Measurements from ENCODE around the gene P2RY1. TPM values are rescaled to one million over a fixed set of nuclear protein-coding genes. Genes with fewer than 3 reads are reported as not detected.

P2RY1 gene
- total and polyA plus RNA-seq, 2 of the 4 experiments (the other 2 are of a cell fraction): not detected

GRCh38 chr3:152823781-152824180 is 11.2 kb upstream of the P2RY1 start:
- Histone ChIP-seq H3K56ac (ENCODE audit: extremely low read depth, insufficient read depth, low read length) (no peak overlapping the region), H2AK9ac (replicated peaks; ENCODE audit: low read depth, low read length, poor library complexity) (no peak overlapping the region), H3K9me3 (ENCODE audit: control insufficient read depth, insufficient read depth, low read length) (no peaks in the 10 kb centered on the region), H3K4me3 (ENCODE audit: insufficient read depth, low read depth, low read length) (no peak overlapping the region), H3K27ac (ENCODE audit: insufficient read depth, low read length) (no peak overlapping the region), H3K27me3 (ENCODE audit: control insufficient read depth, insufficient read depth, low read length) (no peaks in the 10 kb centered on the region), H4K91ac (ENCODE audit: insufficient read depth, low read depth, low read length) (no peak overlapping the region), H3K18ac (ENCODE audit: low read depth, low read length) (no peak overlapping the region), H3K9ac (ENCODE audit: low read depth, low read length) (no peak overlapping the region), H3K79me1 (ENCODE audit: low read depth in 1 of 2, low read length in 2 of 2) (no peaks in the 10 kb centered on the region), H4K20me1 (ENCODE audit: insufficient read depth, low read length) (no peaks in the 10 kb centered on the region), H2BK120ac (ENCODE audit: low read depth, low read length) (no peak overlapping the region), H2AFZ (replicated peaks; ENCODE audit: low read length, poor library complexity) (no peak overlapping the region), H2BK20ac (ENCODE audit: low read depth, low read length) (no peak overlapping the region), H4K5ac (ENCODE audit: low read depth, low read length) (no peak overlapping the region), H2AK5ac (ENCODE audit: low read depth, low read length) (no peak overlapping the region), H2BK15ac (ENCODE audit: low read depth, low read length) (no peak overlapping the region), H2BK5ac (ENCODE audit: low read depth, low read length, poor library complexity, severe bottlenecking) (no peak overlapping the region), H3K23ac (ENCODE audit: low read depth, low read length) (no peak overlapping the region), H3K36me3 (ENCODE audit: control insufficient read depth, insufficient read depth, low read length) (no peaks in the 10 kb centered on the region), H3K9me1 (ENCODE audit: insufficient read depth, low read length) (no peaks in the 10 kb centered on the region), H3K4me2 (ENCODE audit: low read depth, low read length) (no peak overlapping the region), H3K14ac (replicated peaks; ENCODE audit: low read depth, low read length) (no peak overlapping the region), H3K4me1 (ENCODE audit: control insufficient read depth, insufficient read depth, low read length) (no peaks in the 10 kb centered on the region), H4K8ac (ENCODE audit: low read depth in 2 of 2, low read length in 2 of 2) (no peak overlapping the region), H3K4ac (ENCODE audit: low read depth, low read length) (no peak overlapping the region)
- BruUV-seq (replicated peaks): no TSS peak
- no peak for TF ChIP-seq CHD1 (IDR thresholded peaks at IDR 0.05; ENCODE audit: low read depth, low read length)
- TF ChIP-seq SMC3 (IDR thresholded peaks at IDR 0.05; ENCODE audit: low read depth, low read length): no peak
- no peak for TF ChIP-seq BHLHE40 (IDR thresholded peaks at IDR 0.05; ENCODE audit: low read depth, low read length)
- TF ChIP-seq NFE2L2 (IDR thresholded peaks at IDR 0.05; ENCODE audit: low read depth, low read length): no peak
- no peak for TF ChIP-seq RFX5 (IDR thresholded peaks at IDR 0.05; ENCODE audit: low read depth, low read length)
- no peak for TF ChIP-seq USF2 (IDR thresholded peaks at IDR 0.05; ENCODE audit: low read depth, low read length)
- ATAC-seq (ENCODE audit: low read depth) (no peak), DNase-seq (no peak)
- in situ Hi-C loops (cut with MboI; ENCODE audit: low sequenced_read_pairs): no loop called here
- POLR2A ChIA-PET (ENCODE audit: unreplicated experiment): no interaction called here
- CTCF ChIA-PET: interaction anchor here (0.7 kb wide), 1 partner anchor 109 kb away, joined by 3 read pairs; no protein-coding TSS in a partner anchor
- dilution Hi-C loops (cut with HindIII; ENCODE audit: low sequenced_read_pairs, unreplicated experiment): no loop called here
- no CpG with 5 or more reads among the region's 2 CpGs for WGBS, 2 experiments (ENCODE audit: extremely low coverage in 2 of 2, insufficient read length in 1 of 2)
- intact Hi-C loops (cut with micrococcal nuclease): no loop called here
